DOHH2 (cell line): ENCODE results near the gene CDK5.
A peak's percentile ranks its signal among the peaks of the same experiment; 100 is the strongest.

Experiments used
- H3F3A ChIP-seq: fragments of 200-600 bp; sonication (generic), shearing (Covaris generic); 2 replicates; pipeline ENCODE4 v1.6.0; 2016; ENCODE audit warnings: antibody characterized with exemption, mild to moderate bottlenecking; ENCODE audit not compliant: control insufficient read depth, insufficient read depth
- H3K27ac ChIP-seq: fragments of 200-600 bp; sonication (generic); 2 replicates; pipeline ENCODE4 v1.5.1; 2014; ENCODE audit warnings: low read depth, mild to moderate bottlenecking, low read length, moderate library complexity
- H3K27me3 ChIP-seq: fragments of 200-600 bp; sonication (generic); 2 replicates; pipeline ENCODE4 v1.6.1; 2014; ENCODE audit warnings: mild to moderate bottlenecking, low read length, mixed read lengths; ENCODE audit not compliant: control insufficient read depth
- H3K36me3 ChIP-seq: fragments of 200-600 bp; sonication (generic); 2 replicates; pipeline ENCODE4 v1.6.1; 2014; ENCODE audit warnings: mild to moderate bottlenecking, low read length, moderate library complexity, mixed read lengths; ENCODE audit not compliant: control insufficient read depth
- H3K4me1 ChIP-seq: fragments of 200-600 bp; sonication (generic); 2 replicates; pipeline ENCODE4 v1.6.1; 2014; ENCODE audit warnings: mild to moderate bottlenecking, low read length, mixed read lengths; ENCODE audit not compliant: control insufficient read depth
- H3K4me2 ChIP-seq: fragments of 200-600 bp; sonication (generic); 2 replicates; pipeline ENCODE4 v1.6.0; 2014; ENCODE audit warnings: mild to moderate bottlenecking, low read length, moderate library complexity
- H3K4me3 ChIP-seq: fragments of 200-600 bp; sonication (generic); 2 replicates; pipeline ENCODE4 v1.5.1; 2014; ENCODE audit warnings: mild to moderate bottlenecking, low read length, mixed read lengths
- H3K79me2 ChIP-seq: fragments of 200-600 bp; sonication (generic); 2 replicates; pipeline ENCODE4 v1.6.1; 2014; ENCODE audit warnings: mild to moderate bottlenecking, low read length, mixed read lengths; ENCODE audit not compliant: control insufficient read depth
- H3K9me2 ChIP-seq: fragments of 200-600 bp; sonication (generic); replicated peaks from 2 replicates; pipeline ENCODE4 v1.6.1; 2014; ENCODE audit warnings: mild to moderate bottlenecking, low read length, mixed read lengths; ENCODE audit not compliant: control insufficient read depth
- H3K9me3 ChIP-seq: fragments of 200-600 bp; sonication (generic); 2 replicates; pipeline ENCODE4 v1.6.1; 2014; ENCODE audit warnings: antibody characterized with exemption, low read length, mixed read lengths; ENCODE audit not compliant: control insufficient read depth, insufficient read depth
- H4K20me1 ChIP-seq: fragments of 200-600 bp; sonication (generic); 2 replicates; pipeline ENCODE4 v1.6.0; 2014; ENCODE audit warnings: low read depth, mild to moderate bottlenecking, antibody characterized with exemption, low read length, moderate library complexity; ENCODE audit not compliant: control insufficient read depth, insufficient read depth
- EZH2phosphoT487 ChIP-seq: fragments of 200-600 bp; sonication (generic); IDR thresholded peaks from 2 replicates; pipeline ENCODE4 v1.6.1; 2017; ENCODE audit warnings: borderline replicate concordance, mild to moderate bottlenecking, antibody characterized with exemption, low read length, moderate library complexity, mixed read lengths
- TF ChIP-seq, protein P1 (sequence below): fragments of 200-600 bp; sonication (generic); IDR thresholded peaks from one replicate; pipeline ENCODE4 v1.5.1; 2014; ENCODE audit warnings: antibody characterized with exemption, mild to moderate bottlenecking, low read depth, low read length; ENCODE audit not compliant: poor library complexity, severe bottlenecking

CDK5 gene

GRCh38 chr7:151016505-151016904, 41.2 kb downstream of the CDK5 start:
- H3K27ac ChIP-seq = no peak overlapping the region
- H3K9me2 ChIP-seq = no peaks in the 10 kb centered on the region
- no peaks in the 10 kb centered on the region for H3K36me3 ChIP-seq
- H3K4me3 ChIP-seq = no peak overlapping the region
- peaks cover 6% of the 10 kb centered on the region; the same call in 1 of the 2 replicates for H3F3A ChIP-seq
- no peaks in the 10 kb centered on the region for H3K9me3 ChIP-seq
- H3K27me3 ChIP-seq = peaks cover 19% of the 10 kb centered on the region
- H4K20me1 ChIP-seq = no peaks in the 10 kb centered on the region
- H3K4me2 ChIP-seq = no peak overlapping the region
- TF ChIP-seq, protein P1, sequence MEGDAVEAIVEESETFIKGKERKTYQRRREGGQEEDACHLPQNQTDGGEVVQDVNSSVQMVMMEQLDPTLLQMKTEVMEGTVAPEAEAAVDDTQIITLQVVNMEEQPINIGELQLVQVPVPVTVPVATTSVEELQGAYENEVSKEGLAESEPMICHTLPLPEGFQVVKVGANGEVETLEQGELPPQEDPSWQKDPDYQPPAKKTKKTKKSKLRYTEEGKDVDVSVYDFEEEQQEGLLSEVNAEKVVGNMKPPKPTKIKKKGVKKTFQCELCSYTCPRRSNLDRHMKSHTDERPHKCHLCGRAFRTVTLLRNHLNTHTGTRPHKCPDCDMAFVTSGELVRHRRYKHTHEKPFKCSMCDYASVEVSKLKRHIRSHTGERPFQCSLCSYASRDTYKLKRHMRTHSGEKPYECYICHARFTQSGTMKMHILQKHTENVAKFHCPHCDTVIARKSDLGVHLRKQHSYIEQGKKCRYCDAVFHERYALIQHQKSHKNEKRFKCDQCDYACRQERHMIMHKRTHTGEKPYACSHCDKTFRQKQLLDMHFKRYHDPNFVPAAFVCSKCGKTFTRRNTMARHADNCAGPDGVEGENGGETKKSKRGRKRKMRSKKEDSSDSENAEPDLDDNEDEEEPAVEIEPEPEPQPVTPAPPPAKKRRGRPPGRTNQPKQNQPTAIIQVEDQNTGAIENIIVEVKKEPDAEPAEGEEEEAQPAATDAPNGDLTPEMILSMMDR = no peak
- no peak for TF ChIP-seq EZH2phosphoT487
- H3K79me2 ChIP-seq = no peaks in the 10 kb centered on the region
- H3K4me1 ChIP-seq = peaks cover 43% of the 10 kb centered on the region

GRCh38 chr7:151015967-151016366, 41.7 kb downstream of the CDK5 start:
- Histone ChIP-seq H3K9me3 (no peaks in the 10 kb centered on the region), H4K20me1 (no peaks in the 10 kb centered on the region), H3K27ac (no peak overlapping the region), H3K4me1 (peaks cover 43% of the 10 kb centered on the region), H3K4me3 (no peak overlapping the region), H3K9me2 (no peaks in the 10 kb centered on the region), H3K4me2 (no peak overlapping the region), H3F3A (peaks cover 6% of the 10 kb centered on the region; the same call in 1 of the 2 replicates), H3K79me2 (no peaks in the 10 kb centered on the region), H3K36me3 (no peaks in the 10 kb centered on the region), H3K27me3 (peaks cover 17% of the 10 kb centered on the region)
- TF ChIP-seq, protein P1 = no peak
- TF ChIP-seq EZH2phosphoT487 = no peak

GRCh38 chr7:151014950-151015349, 42.7 kb downstream of the CDK5 start:
- peaks cover 43% of the 10 kb centered on the region for H3K4me1 ChIP-seq
- no peaks in the 10 kb centered on the region for H3K9me2 ChIP-seq
- no peak overlapping the region for H3K4me3 ChIP-seq
- no peak for TF ChIP-seq EZH2phosphoT487
- TF ChIP-seq, protein P1 = no peak
- no peak overlapping the region for H3K27ac ChIP-seq
- peaks cover 7% of the 10 kb centered on the region for H3K27me3 ChIP-seq
- H3K79me2 ChIP-seq = no peaks in the 10 kb centered on the region
- H4K20me1 ChIP-seq = no peaks in the 10 kb centered on the region
- peaks cover 6% of the 10 kb centered on the region; the same call in 1 of the 2 replicates for H3F3A ChIP-seq
- no peaks in the 10 kb centered on the region for H3K9me3 ChIP-seq
- H3K36me3 ChIP-seq = no peaks in the 10 kb centered on the region
- peak overlapping the region; percentile 90 for H3K4me2 ChIP-seq
